Germinal center (tissue), 1 donor: ENCODE data around the gene CHST3.

Experiments
- DNase-seq: peaks from one replicate; pipeline ENCODE4 v3.0.0; 2012; ENCODE audit warnings: mixed read lengths, low spot score

Gene CHST3

GRCh38 chr10:72010234-72010973 lies 46.2 kb downstream of the CHST3 start:
- no peak for DNase-seq

DNA sequence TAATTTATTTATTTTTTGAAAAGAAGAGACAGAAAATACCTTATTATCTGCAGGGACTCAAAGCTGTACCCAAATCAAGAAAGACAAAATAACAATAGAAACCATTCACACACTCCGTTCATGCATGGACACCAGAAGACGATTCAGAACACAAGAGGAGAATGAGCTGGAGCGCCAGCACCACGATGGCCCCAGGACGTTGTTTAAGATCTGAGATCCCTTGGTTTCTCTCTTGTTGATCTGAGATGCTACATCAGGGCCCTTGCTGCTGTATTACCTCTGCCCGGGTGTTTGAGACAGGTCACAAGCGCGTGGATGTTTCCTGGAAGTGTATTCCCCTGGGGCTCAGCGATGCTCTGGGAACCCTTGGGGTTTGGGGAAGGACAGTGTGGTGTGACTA lies 46.8 kb downstream of the CHST3 start:
- no peak for DNase-seq

DNA sequence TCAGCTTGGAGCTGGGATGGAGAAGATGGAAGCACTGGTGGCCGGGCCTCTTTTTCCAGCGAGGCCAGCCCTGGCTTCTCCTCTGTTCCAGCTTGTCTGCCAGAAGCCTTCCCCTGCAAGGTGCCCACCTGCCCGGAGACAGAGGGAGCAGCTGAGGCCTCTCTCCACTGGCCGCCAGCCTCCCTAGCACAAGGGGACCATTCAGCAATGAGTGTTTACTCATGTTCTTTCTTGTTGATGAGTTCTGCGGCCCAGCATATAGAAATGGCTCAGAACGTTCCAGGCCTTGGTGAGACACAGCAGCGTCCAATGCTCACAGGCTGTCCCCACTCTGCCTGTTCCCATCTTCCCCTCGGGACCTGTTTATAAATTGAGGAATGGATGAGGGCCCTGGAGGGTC lies 47.3 kb downstream of the CHST3 start:
- DNase-seq: no peak

DNA sequence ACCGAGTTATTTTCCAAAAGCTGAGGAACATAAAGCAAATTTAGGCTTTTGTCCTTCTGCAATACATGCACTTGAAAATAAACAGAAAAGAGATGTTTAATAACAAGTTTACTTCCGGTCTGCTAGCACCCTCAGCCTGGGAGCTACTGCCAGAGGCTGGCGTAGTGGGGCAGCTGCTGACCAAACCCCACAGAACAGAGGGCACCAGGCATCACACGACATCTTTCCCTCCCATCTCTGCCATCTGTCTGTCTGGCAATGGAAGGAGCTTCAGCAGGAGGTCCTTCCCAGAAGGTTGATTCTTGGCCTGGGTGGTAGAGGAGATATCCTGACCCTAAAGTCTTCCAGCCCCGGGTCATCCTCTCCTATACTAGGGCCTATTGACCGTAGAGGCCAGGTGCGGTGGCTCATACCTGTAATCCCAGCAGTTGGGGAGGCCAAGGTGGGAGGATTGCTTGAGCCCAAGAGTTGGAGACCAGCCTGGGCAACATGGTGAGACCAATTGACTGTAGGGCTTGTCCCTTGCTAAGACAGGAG lies 47.8 kb downstream of the CHST3 start:
- DNase-seq: no peak

- DNase-seq: no peak
These were observed 48.6 kb downstream of the CHST3 start for GRCh38 chr10:72012796-72013195.

DNA sequence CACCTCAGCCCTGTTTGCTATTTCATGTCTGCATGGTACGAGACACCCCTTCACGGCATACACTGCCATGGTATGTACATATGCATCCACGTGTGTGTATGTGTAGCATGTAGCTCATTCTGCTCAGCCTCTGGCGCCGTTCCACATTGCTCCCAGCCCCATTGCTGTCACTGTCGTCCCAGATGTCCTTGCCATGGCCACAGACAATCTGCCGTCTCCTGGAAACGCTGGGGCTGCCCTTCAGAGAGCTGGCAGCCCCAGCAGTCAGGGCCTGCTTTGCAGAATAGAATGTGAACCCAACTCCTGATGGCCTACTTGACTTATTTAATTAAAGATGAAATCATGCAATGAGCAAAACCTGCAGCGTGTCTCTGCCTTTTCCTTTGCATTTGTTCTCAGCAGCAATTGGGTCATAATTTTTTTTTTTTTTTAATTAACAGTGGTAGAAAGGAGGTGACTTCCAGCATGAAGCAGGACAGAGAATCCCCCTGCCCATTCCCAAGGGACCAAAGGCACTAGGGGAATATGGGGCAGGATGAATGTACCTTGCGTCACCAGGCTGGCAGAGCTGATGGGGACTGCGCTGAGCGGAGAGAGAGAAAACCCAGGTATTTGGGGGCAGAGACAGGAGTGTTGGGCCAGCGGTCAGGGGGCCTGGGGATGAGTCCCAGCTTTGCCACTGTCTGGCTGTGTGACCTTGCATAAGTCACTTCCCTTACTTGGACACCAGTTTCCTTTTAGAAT lies 49.2 kb downstream of the CHST3 start:
- DNase-seq: no peak

DNA sequence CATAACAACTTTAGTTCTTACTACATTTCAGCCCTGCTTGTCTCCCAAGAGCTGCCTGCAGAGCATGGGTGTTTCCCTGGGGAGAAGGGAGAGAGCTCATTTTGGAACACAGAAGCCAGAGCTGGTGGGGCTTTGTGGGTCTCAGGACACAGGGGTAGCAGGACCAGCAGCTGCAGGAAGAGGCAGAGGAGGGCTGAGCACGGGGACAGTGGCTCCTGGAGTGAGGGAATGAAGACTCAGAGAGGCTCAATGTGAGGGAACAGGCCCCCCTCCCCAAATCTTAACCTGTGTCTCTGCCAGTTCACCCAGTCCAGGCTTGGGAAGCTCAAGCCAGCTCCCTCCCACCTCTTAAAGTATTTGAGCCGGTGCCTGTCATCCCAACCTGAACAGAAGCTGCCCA lies 50.0 kb downstream of the CHST3 start:
- no peak for DNase-seq

GRCh38 chr10:72014785-72015480 lies 50.7 kb downstream of the CHST3 start:
- no peak for DNase-seq

- no peak for DNase-seq
These were observed 51.6 kb downstream of the CHST3 start for GRCh38 chr10:72015841-72016240.

GRCh38 chr10:72016608-72017300 lies 52.6 kb downstream of the CHST3 start:
- DNase-seq: no peak

GRCh38 chr10:72019085-72019876 lies 55.1 kb downstream of the CHST3 start:
- DNase-seq: no peak

GRCh38 chr10:72020914-72021809 lies 57.0 kb downstream of the CHST3 start:
- DNase-seq: no peak

GRCh38 chr10:72022228-72022627 lies 58.0 kb downstream of the CHST3 start:
- DNase-seq: no peak

DNA sequence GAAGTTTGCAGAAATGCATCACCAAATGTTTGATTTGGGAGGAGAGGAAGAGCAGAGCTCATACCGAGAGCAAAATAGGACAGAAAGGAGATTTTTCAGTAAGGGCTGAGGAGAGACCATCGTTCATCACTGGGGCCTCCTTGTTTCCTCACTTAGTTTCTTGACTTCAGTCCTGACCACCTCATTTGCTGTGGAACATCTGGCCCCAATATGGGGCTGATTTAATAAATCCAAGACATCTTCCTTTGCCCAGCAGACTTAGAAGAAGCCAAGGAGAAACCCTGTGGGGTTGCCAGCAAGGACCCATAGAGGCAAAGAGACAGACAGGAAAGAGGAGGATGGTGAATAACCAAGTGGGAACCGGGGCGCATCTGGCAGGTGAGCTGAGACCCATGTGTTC lies 60.4 kb downstream of the CHST3 start:
- DNase-seq: no peak

GRCh38 chr10:72025400-72025799 lies 61.2 kb downstream of the CHST3 start:
- no peak for DNase-seq

- DNase-seq: no peak
These were observed 61.6 kb downstream of the CHST3 start for GRCh38 chr10:72025832-72026231.

DNA sequence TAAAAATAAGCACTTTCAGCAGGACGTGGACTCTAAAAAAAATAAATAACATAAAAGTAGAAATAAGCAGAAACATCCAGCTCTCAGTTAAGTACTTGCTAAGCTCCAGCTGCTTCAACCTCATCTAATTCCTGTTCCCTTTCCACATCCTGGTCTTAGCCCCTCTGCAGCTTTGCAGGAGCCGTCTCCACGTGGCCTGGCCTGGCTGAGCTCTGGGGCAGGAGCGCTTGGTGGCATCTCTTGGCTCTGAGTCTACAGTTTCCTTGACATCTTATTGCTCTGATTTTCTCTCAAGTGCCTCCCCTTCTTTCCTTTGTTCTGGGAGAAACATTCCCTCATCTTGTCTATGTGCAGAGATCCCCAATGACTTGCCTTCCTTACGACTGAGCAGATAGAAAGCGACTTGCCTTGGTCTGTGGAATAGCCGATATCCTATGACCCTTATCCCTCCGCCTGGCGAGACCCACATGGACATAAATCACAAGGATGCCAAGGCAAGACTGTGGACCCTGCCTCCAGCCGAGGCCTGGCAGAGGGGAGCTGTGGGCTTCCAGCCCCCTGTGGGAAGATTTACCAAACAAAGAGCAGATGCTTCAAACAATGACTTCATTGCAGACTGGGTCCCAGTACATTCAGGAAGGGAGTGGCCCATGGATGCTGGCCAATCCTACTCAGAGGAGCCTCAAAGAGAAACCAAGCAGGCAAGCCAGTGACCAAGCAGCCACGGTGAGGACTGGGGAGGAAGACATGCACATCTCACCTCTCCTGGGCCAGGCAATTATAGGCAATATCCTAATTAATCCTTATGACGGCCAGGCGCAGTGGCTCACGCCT lies 62.3 kb downstream of the CHST3 start:
- DNase-seq: no peak

DNA sequence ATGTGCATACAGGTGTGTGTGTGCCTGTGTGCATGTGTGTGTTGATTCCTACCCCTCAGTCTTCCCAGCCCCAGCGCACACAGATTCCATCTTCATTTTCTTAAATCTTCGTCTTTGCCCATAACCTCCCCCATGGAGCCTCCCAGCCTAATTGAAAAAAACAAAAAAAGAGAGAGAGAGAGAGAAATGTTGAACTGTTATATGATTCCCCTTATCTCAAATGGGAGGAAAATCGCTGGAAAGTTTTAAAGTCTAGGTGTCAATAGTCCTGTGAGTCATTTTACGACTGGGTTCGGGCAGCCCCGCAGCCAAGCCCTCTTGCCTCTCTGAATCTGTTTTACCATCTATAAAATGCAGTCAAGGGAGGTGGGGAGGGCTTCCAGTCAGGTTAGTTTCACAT lies 63.3 kb downstream of the CHST3 start:
- no peak for DNase-seq

GRCh38 chr10:72029414-72029813 lies 65.2 kb downstream of the CHST3 start:
- no peak for DNase-seq
